Measurements from ENCODE around the gene N4BP2L2. TPM values are rescaled to one million over a fixed set of nuclear protein-coding genes. Genes with fewer than 3 reads are reported as not detected.
A peak's percentile ranks its signal among the peaks of the same experiment; 100 is the strongest.

Gene N4BP2L2
- total and polyA plus RNA-seq, 2 of the 13 experiments (the other 11 are each of a cell fraction or from before 2014, with no cell fraction given): 58.9 to 81.2 TPM

DNA sequence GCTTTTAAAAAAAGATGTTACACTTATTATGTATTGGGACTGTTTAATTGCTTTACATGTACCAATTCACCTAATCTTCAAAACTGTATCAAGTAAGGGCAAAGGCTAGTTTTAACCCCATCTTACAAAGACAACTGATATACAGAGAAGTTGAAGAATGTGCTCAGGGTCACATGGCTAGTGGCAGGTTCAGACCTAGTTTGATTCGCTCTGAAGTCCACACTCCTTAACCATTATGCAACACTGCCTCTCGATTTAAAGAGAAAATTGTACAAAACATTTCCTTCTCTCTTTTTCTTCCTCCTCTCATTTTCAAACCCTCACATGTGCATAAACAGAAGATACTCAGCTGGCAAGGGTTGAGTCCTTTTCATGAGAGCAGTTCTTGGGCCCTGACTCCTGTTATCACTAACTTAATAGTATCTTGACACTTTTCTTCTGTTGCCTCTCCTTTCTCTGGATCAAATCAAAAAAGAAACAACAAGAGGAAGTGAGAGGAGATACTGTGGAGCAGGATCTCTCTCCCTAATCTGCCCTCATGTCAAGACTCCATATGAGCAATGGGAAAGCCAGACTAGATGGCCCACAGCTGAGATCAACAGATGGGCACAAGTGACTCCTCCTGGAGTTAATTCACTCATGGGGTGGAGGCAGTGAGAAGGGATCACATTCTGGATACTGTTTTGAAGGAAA, 91.7 kb downstream of the N4BP2L2 start:
- WGBS (ENCODE audit: low lambda C conversion rate): 39% methylated on average over 2 of the region's 2 CpGs
- FAIRE-seq: peak; percentile 8
- peak; percentile 17; the same call in 2 of the 3 replicates for ATAC-seq
- no peaks in the 10 kb centered on the region for H3K27me3 ChIP-seq (ENCODE audit: control insufficient read depth in 1 of 2, insufficient read depth in 2 of 2, low read length in 2 of 2)
- ChIA-PET CTCF (ENCODE audit: low intra/inter-chr PET ratio, low total read pairs) (no interaction called here), POLR2A (no interaction called here)
- no peak for DNase-seq (ENCODE audit: low spot score)
- H3K27ac ChIP-seq (ENCODE audit: extremely low read length, insufficient read depth, low read length): peak overlapping the region; percentile 66
- no TSS peak for BruUV-seq (replicated peaks)
- H3K4me1 ChIP-seq (ENCODE audit: insufficient read depth, low read length): peaks cover 57% of the 10 kb centered on the region
- H3K4me3 ChIP-seq (replicated peaks in 1 of 3; ENCODE audit: insufficient read depth in 1 of 3, low read depth in 2 of 3, low read length in 3 of 3): peak overlapping the region in 1 of 3 experiments; percentile 12; a peak in 1 of 6 replicates
- H3K9me3 ChIP-seq (ENCODE audit: low read length): no peaks in the 10 kb centered on the region
- in situ Hi-C loops (cut with HindIII; ENCODE audit: extremely low pct_ligation_motif_present, low pct_unique_long_range_greater_than_20kb) (loop anchor here (25.0 kb wide), 1 partner anchor 410 kb away; the partner anchor contains the start of gene FRY), intact Hi-C loops (cut with micrococcal nuclease; ENCODE audit: unreplicated experiment) (loop anchor here (10.0 kb wide), 1 partner anchor 532 kb away; no protein-coding TSS in a partner anchor)
- H2AFZ ChIP-seq (ENCODE audit: low read length): no peak overlapping the region
- H4K20me1 ChIP-seq (ENCODE audit: insufficient read depth, low read length): no peaks in the 10 kb centered on the region
- H3K79me2 ChIP-seq (ENCODE audit: insufficient read depth, low read length): no peaks in the 10 kb centered on the region
- peak overlapping the region; percentile 40 for H3K4me2 ChIP-seq (ENCODE audit: low read depth, low read length)
- H3K36me3 ChIP-seq (replicated peaks in 1 of 2; ENCODE audit: control insufficient read depth in 1 of 2, insufficient read depth in 2 of 2, low read length in 2 of 2): no peaks in the 10 kb centered on the region
- no peak overlapping the region; the same call in 1 of the 2 replicates for H3K9ac ChIP-seq (ENCODE audit: insufficient read depth, low read depth, low read length)
- no peak for TF ChIP-seq AGO1 (IDR thresholded peaks at IDR 0.05; ENCODE audit: low read depth, low read length, poor library complexity, severe bottlenecking)
- no peak for TF ChIP-seq SOX13 (IDR thresholded peaks at IDR 0.05)
- TF ChIP-seq SOX13 (CRISPR knock-in tag; conservative IDR thresholded peaks at IDR 0.05 in 1 of 2, IDR thresholded peaks at IDR 0.05 in 1 of 2): no peak
- no peak for TF ChIP-seq ZNF776 (CRISPR knock-in tag; IDR thresholded peaks at IDR 0.05)
- TF ChIP-seq ZNF609 (CRISPR knock-in tag; IDR thresholded peaks at IDR 0.05; ENCODE audit: borderline replicate concordance): 0 out of 2 replicates have a peak, but pooled peaks have one; percentile 4
- TF ChIP-seq ZNF678 (CRISPR knock-in tag; IDR thresholded peaks at IDR 0.05): no peak
- TF ChIP-seq ZIK1 (CRISPR knock-in tag; IDR thresholded peaks at IDR 0.05; ENCODE audit: borderline replicate concordance, low read depth): no peak
- no peak for TF ChIP-seq SP140L (CRISPR knock-in tag; IDR thresholded peaks at IDR 0.05; ENCODE audit: borderline replicate concordance)
- no peak for TF ChIP-seq PRMT3 (CRISPR knock-in tag; IDR thresholded peaks at IDR 0.05; ENCODE audit: borderline replicate concordance, low read depth)
- no peak for TF ChIP-seq ZXDC (CRISPR knock-in tag; IDR thresholded peaks at IDR 0.05)
- TF ChIP-seq, protein P1, sequence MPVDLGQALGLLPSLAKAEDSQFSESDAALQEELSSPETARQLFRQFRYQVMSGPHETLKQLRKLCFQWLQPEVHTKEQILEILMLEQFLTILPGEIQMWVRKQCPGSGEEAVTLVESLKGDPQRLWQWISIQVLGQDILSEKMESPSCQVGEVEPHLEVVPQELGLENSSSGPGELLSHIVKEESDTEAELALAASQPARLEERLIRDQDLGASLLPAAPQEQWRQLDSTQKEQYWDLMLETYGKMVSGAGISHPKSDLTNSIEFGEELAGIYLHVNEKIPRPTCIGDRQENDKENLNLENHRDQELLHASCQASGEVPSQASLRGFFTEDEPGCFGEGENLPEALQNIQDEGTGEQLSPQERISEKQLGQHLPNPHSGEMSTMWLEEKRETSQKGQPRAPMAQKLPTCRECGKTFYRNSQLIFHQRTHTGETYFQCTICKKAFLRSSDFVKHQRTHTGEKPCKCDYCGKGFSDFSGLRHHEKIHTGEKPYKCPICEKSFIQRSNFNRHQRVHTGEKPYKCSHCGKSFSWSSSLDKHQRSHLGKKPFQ (CRISPR knock-in tag; IDR thresholded peaks at IDR 0.05; ENCODE audit: insufficient replicate concordance): no peak
- 0 out of 2 replicates have a peak, but pooled peaks have one; percentile 11 for TF ChIP-seq ATF1 (CRISPR knock-in tag; IDR thresholded peaks at IDR 0.05)
- TF ChIP-seq HHEX (CRISPR knock-in tag; IDR thresholded peaks at IDR 0.05): no peak
- no peak for TF ChIP-seq ZNF34 (CRISPR knock-in tag; IDR thresholded peaks at IDR 0.05; ENCODE audit: borderline replicate concordance)
